ENCODE data around the gene NBPF1.
"Not testable (repeated sequence)": the region's sequence is repeated elsewhere in the genome, so short reads cannot be mapped to it uniquely, and the experiment has no call there.

The NBPF1 gene

DNA sequence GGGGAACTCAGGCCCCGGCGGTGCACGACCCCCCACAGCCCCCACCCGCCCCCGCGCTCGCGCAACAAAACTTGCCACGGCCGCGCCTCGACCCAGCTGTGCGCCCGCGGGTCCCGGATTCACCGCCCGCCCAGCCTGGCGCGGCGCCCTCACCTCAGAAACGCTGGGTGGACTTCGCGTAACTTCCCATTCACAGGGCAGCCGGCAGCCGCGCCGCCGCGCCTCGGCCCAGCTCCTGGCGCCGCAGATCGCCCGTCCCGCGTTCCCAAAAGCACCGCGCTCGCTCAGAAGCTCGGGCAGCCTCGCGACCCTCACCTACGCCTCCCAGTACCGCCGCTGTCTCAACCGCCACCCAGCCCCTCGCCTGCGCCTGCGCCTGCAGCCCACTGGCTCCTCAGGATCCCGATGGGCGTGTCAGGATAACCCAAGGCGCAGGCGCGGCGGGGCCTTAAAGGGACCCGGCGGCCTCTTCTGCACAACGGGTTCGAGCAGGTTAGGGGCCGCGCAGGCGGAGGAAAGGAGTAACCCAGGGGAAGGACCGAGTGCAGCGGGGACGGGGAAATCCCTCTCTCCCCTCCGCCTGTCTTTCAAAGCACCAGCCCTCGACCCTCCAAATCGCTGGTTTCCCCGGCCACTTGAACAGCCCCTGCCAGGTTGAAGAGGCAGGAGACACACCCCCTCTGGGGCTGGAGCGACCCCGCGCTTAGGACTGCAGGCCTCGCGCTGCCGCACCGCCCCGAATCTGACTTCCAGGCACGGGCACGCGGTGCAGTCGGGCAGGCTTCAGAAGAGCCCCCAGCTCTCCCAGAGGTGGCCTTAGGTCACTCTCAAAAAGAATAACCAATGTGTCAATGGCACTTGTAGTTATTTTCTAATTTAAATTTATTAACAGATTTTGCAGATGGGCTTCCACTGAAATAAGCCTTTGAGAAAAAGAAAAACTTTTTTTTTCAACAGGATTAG lies at the start of gene NBPF1:
NBPF1 (minus strand) TSS at position 380 of the 963 bp plus-strand sequence.
- DNase-seq (ENCODE audit: low read depth): peak; percentile 91

DNA sequence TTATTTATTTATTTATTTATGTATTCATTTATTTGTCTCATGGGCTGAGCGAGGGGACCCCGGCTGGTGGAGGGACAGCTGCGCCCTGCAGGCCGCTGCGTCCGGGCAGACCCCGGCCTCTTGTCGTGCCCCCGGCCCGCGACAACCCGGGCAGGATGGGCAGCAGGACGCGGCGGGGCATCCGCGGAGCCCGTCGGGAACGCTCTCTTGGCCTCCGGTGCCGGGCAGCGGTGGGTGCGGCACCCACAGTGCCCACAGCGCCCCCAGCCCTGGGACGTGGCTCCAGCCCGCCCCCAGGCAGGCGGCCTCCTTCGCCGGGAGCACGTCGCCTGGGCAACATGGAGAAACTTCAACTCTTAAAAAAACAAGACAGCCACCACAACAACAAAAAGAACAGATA lies 44.9 kb upstream of the NBPF1 start:
- DNase-seq (ENCODE audit: low read depth): not testable (repeated sequence)

DNA sequence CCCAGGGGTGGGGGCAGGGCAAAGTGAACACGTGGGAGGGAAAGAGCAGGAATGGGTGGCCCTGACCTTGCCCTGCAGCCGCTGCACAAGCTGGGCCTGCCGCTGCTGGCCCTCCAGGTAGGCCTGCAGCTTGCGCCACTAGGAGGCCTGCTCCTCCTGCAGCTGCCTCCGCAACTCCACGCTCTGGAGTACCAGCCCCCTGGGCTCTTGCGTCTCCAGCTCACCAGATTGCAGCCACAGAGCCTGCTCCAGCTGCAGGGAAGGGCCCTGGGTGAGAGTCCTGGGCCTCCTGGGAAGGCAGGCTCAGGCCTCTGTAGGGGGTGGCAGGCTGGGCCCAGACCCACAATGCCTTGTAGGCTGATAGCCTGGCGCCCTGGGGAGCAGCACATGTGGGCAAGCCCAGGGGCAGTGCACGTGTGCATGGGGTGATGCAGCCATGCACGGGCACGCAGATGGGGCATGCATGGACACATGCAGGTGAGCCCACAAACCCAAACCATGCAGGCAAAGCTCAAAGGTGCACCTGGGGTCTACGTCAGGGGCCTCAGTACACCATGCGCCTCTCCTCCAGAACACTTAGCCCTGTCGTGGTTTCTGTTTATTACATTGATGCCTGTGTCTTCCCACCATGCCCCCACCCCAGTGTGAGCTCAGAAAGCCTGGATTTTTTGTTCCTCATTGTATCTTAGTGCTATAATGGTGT lies 43.8 kb upstream of the NBPF1 start:
- DNase-seq (ENCODE audit: low read depth): not testable (repeated sequence)

DNA sequence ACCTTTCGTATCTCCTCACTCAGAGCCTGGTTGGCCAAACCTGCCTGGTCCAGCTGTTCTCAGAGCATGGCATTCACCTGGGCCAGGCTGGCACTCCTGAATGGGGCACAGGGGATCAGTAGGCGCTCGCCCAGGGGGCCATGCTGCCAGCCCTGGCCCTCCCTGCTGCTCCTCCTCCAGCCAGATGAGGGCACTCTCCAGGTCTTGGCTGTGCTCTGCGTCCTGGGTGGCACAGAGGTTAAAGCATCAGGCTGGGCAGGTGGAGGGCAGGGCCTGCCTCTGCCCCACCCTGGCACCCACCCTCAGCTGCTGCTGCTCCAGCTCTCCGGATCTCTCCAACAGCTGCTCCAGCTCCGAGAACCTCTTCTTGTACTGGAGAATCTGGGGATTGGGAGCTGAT lies 43.2 kb upstream of the NBPF1 start:
- DNase-seq (ENCODE audit: low read depth): not testable (repeated sequence)

DNA sequence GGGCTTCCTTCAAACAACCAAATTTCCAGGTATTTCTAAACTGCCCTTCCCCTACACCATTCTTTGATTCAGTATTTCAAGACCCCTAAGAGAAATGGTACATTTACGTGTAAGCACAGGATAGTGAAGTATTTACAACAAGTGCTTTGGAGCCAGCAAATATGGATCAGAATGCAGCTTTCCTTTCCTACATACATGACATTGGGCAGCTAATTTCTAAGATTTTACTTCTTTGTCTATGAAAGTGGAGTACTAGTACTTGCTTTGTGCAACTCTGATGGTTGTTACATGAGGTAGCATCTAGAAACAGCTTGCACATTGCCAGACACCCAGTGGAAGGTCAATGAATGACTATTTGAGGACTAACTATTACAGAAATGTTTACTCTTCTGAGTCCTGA lies 38.2 kb upstream of the NBPF1 start:
- not testable (repeated sequence) for DNase-seq (ENCODE audit: low read depth)

DNA sequence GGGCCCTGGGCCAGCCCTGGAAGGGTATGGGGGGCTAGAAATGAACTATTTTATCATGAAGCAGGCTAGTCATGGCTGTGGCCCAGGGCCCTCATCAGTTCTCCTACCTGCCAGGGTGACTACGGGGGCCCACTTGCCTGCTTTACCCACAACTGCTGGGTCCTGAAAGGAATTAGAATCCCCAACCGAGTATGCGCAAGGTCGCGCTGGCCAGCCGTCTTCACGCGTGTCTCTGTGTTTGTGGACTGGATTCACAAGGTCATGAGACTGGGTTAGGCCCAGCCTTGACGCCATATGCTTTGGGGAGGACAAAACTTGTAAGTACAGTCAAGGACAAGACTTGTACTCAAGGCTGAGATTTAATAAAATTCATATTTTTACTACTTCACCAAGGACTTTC lies 36.6 kb upstream of the NBPF1 start:
- not testable (repeated sequence) for DNase-seq (ENCODE audit: low read depth)

DNA sequence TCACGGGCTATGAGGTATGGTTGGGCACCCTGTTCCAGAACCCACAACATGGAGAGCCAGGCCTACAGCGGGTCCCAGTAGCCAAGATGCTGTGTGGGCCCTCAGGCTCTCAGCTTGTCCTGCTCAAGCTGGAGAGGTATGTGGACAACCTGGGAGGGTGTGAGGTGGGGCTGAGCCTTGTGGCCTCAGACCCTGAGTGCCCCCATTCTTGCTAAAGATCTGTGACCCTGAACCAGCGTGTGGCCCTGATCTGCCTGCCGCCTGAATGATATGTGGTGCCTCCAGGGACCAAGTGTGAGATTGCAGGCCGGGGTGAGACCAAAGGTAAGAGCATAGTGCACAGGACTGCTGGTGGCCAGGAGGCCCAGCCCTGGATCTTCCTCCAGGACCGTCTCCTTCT lies 36.0 kb upstream of the NBPF1 start:
- DNase-seq (ENCODE audit: low read depth): not testable (repeated sequence)

DNA sequence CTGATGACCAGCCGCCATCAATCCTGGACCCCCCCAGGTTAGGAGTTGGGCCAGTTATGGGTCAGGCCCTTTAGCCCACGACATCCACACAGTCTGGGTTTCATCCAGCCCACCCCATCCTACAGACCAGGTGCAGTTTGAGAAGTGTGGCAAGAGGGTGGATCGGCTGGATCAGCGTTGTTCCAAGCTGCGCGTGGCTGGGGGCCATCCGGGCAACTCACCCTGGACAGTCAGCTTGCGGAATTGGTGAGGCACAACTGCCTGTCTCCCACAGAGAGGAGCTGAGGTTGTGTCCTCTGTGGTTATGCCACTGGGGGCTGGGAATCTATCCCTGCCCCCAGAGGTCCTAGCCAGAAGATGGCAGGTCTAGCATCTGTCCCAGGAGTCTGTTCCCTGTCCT lies 35.4 kb upstream of the NBPF1 start:
- not testable (repeated sequence) for DNase-seq (ENCODE audit: low read depth)

DNA sequence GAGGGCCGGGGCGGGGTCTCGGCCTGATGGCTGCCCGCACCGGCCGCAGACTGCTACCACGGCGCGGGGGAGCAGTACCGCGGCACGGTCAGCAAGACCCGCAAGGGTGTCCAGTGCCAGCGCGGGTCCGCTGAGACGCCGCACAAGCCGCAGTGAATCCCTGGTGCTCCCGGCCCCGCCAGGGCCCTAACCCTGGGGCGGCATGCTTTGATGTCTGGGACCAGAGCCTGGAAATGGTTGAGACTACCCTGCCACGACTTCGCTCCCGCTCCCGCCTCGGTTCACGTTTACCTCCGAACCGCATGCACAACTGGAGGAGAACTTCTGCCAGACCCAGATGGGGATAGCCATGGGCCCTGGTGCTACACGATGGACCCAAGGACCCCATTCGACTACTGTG lies 34.9 kb upstream of the NBPF1 start:
- DNase-seq (ENCODE audit: low read depth): not testable (repeated sequence)

DNA sequence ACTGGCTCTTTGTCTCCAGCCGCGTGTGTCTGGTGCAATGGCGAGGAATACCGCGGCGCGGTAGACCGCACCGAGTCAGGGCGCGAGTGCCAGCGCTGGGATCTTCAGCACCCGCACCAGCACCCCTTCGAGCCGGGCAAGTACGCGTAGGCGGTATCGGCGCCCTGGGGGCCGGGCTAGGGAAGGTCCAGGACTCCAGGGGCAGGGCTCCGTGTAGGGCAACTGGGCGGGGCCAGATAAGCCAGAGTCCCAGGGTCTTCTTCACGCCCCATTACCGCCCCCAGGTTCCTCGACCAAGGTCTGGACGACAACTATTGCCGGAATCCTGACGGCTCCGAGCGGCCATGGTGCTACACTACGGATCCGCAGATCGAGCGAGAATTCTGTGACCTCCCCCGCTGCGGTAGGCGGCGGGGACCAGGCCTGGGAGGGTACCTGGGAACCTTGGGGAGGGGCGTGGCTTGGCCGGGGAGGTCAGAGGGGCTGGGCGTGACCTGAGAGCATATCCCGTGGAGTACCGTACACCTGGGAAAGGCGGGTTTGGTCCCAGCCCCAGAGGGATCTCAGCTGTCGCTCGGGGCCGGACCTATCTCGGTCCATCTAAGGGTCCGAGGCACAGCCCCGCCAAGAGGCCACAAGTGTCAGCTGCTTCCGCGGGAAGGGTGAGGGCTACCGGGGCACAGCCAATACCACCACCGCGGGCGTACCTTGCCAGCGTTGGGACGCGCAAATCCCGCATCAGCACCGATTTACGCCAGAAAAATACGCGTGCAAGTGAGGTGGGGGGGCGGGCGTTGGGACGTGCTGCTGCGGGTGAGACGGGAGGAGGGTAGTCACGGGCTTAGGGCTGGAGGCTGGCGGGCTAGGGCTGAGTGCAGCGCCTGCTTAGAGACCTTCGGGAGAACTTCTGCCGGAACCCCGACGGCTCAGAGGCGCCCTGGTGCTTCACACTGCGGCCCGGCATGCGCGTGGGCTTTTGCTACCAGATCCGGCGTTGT lies 34.1 kb upstream of the NBPF1 start:
- peak; percentile 7 for DNase-seq (ENCODE audit: low read depth)

DNA sequence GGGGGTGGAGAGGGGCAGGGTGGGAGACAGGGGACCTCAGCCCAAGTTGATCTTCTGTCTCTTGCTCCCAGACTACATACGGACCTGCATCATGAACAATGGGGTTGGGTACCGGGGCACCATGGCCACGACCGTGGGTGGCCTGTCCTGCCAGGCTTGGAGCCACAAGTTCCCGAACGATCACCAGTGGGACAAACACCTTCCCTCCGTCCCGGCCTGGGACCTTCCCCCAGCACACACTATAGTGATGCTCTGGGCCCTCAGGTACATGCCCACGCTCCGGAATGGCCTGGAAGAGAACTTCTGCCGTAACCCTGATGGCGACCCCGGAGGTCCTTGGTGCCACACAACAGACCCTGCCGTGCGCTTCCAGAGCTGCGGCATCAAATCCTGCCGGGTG lies 33.4 kb upstream of the NBPF1 start:
- not testable (repeated sequence) for DNase-seq (ENCODE audit: low read depth)

DNA sequence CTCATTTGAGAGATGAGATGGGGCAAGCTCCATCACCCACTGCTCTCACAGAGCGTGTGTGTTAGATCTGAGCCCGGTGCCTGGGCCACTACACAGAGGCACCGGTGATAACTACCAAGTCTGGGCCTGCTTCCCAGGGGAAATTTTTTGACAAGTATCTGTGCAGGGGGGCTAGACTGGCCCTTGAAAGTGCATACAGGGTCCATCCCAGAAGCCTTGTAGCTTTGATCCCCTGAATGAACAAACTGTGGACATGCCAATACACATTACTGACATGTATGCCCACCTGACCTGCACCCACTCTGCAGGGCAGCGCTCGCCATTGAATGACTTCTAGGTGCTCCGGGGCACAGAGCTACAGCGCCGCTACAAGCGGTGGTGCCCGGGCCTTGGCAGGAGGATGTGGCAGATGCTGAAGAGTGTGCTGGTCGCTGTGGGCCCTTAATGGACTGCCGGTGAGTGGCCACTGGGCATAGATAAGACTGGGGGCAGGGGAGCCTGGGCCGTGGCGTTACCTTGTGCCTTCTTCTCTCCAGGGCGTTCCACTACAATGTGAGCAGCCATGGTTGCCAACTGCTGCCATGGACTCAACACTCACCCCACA lies 32.8 kb upstream of the NBPF1 start:
- DNase-seq (ENCODE audit: low read depth): peak; percentile 1

DNA sequence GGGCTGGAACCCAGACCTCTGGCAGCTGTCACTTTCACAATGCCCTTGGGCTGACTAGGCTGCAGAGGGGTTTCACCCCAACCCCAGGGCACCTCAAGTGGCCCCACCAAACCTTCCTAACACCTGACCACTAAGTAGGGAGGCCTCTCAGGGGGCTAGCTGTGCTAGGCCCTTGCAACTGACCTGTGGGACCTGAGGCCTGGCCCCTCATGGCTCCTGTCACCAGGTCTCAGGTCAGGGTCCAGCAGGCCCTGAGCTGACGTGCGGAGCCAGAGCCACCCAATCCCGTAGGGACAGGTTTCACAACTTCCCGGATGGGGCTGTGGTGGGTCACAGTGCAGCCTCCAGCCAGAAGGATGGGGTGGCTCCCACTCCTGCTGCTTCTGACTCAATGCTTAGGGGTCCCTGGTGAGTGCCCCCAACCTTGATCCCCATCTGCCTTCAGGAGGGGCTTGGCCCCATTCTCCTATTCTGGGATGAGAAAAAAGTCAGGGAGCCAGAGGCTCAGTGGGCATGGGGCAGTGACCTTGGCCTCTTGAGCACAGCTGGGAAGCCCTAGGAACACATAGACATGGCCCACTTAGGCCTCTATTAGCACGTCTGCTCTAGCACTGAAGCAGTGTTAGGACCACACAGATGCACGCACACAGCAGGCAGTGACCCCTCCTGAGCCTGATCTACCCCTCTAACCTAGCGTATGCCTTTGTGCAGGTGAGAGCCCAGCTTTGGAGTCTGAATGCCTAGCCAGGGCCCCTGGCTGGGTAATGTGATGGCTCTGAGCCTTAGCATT lies 32.1 kb upstream of the NBPF1 start:
- peak; percentile 8 for DNase-seq (ENCODE audit: low read depth)

DNA sequence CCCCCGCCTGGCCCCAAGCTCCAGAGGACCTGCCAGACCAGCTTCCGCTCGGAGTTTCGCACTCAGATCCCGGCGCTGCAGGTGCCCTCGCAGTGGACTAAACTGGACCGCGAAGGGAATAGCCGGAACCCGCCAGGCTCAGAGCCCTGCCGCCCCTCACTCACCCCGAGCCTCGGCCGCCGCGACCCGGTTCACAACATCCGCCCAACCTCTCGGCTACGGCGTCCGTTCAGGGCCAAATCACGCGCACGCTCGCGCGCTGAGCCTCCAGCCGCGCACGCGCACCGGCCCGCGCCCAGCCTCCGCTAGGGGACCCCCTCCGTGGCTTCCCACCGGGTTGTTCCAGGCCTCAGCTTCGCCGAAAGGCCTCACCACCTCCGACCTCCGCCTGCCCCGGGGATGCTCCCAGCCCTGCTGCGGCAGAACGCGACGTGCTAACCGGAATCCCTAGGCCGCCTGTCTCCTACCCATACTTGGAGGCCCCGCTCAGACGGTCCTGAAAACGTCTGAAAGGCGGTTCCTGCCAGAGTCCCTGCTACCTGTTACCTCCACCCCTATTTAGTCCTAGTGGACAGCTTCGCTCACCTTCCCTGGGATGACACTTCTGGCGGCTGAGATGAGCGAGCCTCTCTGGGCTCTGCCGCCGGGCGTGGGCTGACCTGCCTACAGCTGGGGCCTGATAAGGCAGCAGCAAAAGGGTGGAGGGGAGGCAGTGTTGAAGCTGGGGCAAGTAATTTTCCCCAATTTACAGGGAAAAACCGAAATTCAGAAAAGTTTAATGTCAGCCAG lies 31.3 kb upstream of the NBPF1 start:
- DNase-seq (ENCODE audit: low read depth): peak; percentile 100

DNA sequence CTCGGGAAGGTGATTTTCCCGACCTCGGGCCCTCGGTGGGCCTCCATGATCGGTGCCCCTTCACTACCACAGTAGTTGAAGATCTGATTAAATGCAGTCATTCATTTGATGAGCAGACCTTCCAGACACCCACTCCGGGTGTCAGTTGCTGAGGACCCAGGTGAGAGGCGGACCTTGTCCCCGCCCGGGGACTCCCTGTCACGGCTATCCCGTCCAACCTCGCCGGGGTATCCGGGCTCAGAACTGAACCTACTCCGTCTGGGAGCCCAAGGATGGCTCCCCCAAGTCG lies 30.8 kb upstream of the NBPF1 start:
- no peak for DNase-seq (ENCODE audit: low read depth)

DNA sequence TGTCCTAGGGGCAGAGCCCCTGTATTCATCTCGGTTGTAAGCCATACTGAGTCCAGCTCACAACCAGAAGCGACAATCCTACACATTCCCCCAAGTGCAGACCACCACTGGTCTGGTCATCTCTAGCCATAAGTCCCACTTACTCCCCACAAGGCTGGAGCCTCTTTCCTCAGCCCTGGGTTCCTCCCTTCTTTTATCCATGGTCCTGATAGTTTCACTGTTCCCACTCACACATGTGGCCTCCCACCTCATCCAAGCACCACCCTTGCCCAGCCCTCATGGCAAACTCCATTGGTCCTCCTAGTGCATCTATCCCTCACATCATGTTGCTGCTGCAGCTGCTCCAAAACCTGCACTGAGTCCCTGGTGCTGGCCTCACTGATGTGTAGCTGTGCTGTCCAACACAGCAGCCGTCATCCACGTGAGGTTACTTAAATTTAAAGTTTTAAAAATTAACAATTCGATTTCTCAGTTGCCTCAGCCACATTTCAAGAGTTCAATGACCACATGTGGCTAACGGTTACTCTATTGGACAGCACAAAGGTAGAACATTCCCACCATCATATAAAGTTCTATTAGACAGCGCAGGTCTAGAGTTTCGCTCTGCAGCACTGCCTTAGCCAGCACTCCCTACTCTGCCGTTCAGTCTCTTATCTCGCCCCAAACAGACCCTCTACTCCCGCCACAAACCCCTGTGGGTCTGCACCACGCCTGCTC lies 30.3 kb upstream of the NBPF1 start:
- peak; percentile 0 for DNase-seq (ENCODE audit: low read depth)

DNA sequence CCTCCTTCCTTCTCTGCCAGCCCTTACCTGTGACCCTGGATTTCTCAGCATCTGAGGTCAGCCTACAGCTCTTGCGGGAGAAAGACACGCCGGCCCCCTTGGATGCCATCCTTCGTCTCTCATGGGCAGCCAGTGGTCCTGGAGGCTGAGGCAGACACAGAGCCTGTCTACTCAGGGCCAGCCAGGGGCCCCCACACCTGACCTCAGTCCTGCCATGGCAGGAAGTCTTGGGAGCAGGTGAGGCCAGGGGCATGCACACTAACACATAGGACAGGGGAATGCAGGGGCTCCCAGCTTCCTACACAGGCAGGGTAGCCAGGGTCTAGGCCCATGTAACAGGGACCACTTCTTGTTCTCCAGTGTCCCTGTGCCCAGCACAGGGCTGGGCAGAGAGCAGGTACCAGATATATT lies 29.6 kb upstream of the NBPF1 start:
- peak; percentile 7 for DNase-seq (ENCODE audit: low read depth)

DNA sequence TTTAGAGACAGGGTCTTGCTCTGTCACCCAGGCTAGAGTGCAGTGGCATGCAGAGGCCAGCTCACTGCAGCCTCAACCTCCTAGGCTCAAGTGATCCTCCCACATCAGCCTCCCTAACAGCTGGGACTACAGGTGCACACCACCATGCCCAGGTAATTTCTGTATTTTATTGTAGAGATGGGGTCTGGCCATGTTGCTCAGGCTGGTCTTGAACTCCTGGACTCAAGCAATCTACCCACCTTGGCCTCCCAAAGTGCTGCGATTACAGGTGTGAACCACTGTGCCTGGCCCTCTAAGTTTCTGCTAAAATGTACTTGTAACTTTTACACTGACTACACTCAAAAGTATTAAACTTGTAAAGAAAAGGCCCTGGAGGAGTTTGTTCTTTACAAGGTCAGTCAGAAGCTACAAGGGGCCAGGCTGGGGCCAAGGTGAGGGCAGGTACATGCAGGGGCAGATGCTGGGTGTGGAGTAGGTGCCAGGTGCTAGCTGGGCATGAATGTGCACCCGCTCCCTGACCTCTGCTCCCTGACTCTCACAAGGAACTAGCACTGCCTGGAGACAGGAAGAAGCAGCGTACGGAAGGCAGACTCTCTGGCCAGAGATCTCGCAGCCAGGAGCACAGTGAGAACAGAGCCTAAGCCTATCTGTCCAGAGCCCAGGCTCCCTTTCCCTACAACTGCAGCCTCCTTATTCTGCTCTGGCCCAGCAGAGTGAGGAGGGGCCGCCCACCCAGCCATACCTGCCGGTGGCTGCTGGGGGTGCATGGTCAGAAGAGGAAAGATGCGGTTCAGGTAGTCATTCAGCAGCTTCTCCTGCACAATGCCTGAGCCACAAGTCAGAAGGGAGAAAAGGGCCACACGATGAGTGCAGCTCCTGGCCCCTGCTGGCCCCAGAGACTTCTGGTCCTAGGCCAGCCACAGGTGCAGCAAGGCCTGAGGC lies 28.9 kb upstream of the NBPF1 start:
- DNase-seq (ENCODE audit: low read depth): peak; percentile 0
